ENCODE measurements around the gene CPNE6. TPM values are rescaled to one million over a fixed set of nuclear protein-coding genes. Genes with fewer than 3 reads are reported as not detected.

CPNE6 gene
- total RNA-seq = not detected in 2 replicates

GRCh38 chr14:24071144-24071697 is at the start of gene CPNE6:
Gene CPNE6, plus strand, starts transcription at chr14:24071562. Its CDS starts 1,375 bp downstream, at chr14:24072937.

GRCh38 chr14:24051789-24052655 is 19.3 kb upstream of the CPNE6 start, which contains the start of gene CARMIL3:
Gene CARMIL3, plus strand, starts transcription at chr14:24052009. Its CDS starts 145 bp downstream, at chr14:24052154.

GRCh38 chr14:24093901-24094840 is 22.8 kb downstream of the CPNE6 start, which contains the start of gene PCK2:
Gene PCK2, plus strand, starts transcription at chr14:24094311. Its CDS starts 95 bp downstream, at chr14:24094406.

GRCh38 chr14:24114532-24115421 is 43.4 kb downstream of the CPNE6 start, which contains the start of the genes DCAF11 and NRL:
Gene DCAF11, plus strand, starts transcription at chr14:24114777. Its CDS starts 818 bp downstream, at chr14:24115595.
Gene NRL, minus strand, starts transcription at chr14:24114949. Its CDS starts 32,101 bp downstream, at chr14:24082848.

Other genes starting within 250 kb of the CPNE6 start
- gene DHRS4, start 117.8 kb upstream of the CPNE6 start, total RNA-seq = 35.2 and 37.6 TPM in 2 replicates
- 13.7 and 16.7 TPM in 2 replicates for gene DHRS4L2, start 82.6 kb upstream of the CPNE6 start, total RNA-seq
- gene CARMIL3, start 19.6 kb upstream of the CPNE6 start, total RNA-seq = 0.34 and 0.50 TPM in 2 replicates
- gene PCK2, start 22.7 kb downstream of the CPNE6 start, total RNA-seq = 137 and 156 TPM in 2 replicates
- 71.3 and 93.3 TPM in 2 replicates for gene DCAF11, start 43.2 kb downstream of the CPNE6 start, total RNA-seq
- 1.1 and 1.7 TPM in 2 replicates for gene NRL, start 43.4 kb downstream of the CPNE6 start, total RNA-seq
- gene FITM1, start 59.1 kb downstream of the CPNE6 start, total RNA-seq = 0.28 and 0.34 TPM in 2 replicates
- gene PSME1, start 64.6 kb downstream of the CPNE6 start, total RNA-seq = 87.5 and 111 TPM in 2 replicates
- gene EMC9, start 70.0 kb downstream of the CPNE6 start, total RNA-seq = 9.5 and 15.7 TPM in 2 replicates
- 39.0 and 51.0 TPM in 2 replicates for gene PSME2, start 75.0 kb downstream of the CPNE6 start, total RNA-seq
- 33.7 and 37.6 TPM in 2 replicates for gene RNF31, start 75.9 kb downstream of the CPNE6 start, total RNA-seq
- gene IRF9, start 89.7 kb downstream of the CPNE6 start, total RNA-seq = 36.1 and 47.5 TPM in 2 replicates
- 1.4 and 1.9 TPM in 2 replicates for gene REC8, start 100.5 kb downstream of the CPNE6 start, total RNA-seq
- gene IPO4, start 117.3 kb downstream of the CPNE6 start, total RNA-seq = 51.8 and 54.3 TPM in 2 replicates
- 54.3 and 65.7 TPM in 2 replicates for gene TM9SF1, start 123.9 kb downstream of the CPNE6 start, total RNA-seq
- gene TSSK4, start 134.1 kb downstream of the CPNE6 start, total RNA-seq = 0.07 TPM in 1 of 2 replicates, not detected in the other
- gene CHMP4A, start 141.9 kb downstream of the CPNE6 start, total RNA-seq = 48.9 and 52.4 TPM in 2 replicates
- gene MDP1, start 144.5 kb downstream of the CPNE6 start, total RNA-seq = 4.6 and 12.3 TPM in 2 replicates
- gene NEDD8, start 160.8 kb downstream of the CPNE6 start, total RNA-seq = 127 and 135 TPM in 2 replicates
- 72.0 and 80.0 TPM in 2 replicates for gene GMPR2, start 161.4 kb downstream of the CPNE6 start, total RNA-seq
- 57.8 and 143 TPM in 2 replicates for gene TINF2, start 171.1 kb downstream of the CPNE6 start, total RNA-seq
- 87.8 and 123 TPM in 2 replicates for gene TGM1, start 191.6 kb downstream of the CPNE6 start, total RNA-seq
- 46.8 and 54.6 TPM in 2 replicates for gene RABGGTA, start 200.0 kb downstream of the CPNE6 start, total RNA-seq
- gene DHRS1, start 228.2 kb downstream of the CPNE6 start, total RNA-seq = 19.8 and 27.9 TPM in 2 replicates
- gene NOP9, start 228.3 kb downstream of the CPNE6 start, total RNA-seq = 34.2 and 36.0 TPM in 2 replicates
- gene CIDEB, start 236.4 kb downstream of the CPNE6 start, total RNA-seq = 1.0 and 2.8 TPM in 2 replicates
- gene LTB4R2, start 238.6 kb downstream of the CPNE6 start, total RNA-seq = 9.6 and 39.9 TPM in 2 replicates
- 5.5 and 20.0 TPM in 2 replicates for gene LTB4R, start 239.9 kb downstream of the CPNE6 start, total RNA-seq

Data from nasal cavity respiratory epithelium epithelial cell of viscerocranial mucosa (primary cell).